NB4 (cell line): Measurements from ENCODE around the gene TSHZ2.

Experiments
- CTCF ChIP-seq: IDR thresholded peaks from one replicate; pipeline ENCODE4 v1.5.1; 2012; ENCODE audit warnings: low read depth, low read length
- POLR2A ChIP-seq: IDR thresholded peaks from 2 replicates; pipeline ENCODE4 v1.6.1; 2011; ENCODE audit warnings: mild to moderate bottlenecking; ENCODE audit not compliant: insufficient read length; ENCODE audit errors: extremely low read depth

DNA sequence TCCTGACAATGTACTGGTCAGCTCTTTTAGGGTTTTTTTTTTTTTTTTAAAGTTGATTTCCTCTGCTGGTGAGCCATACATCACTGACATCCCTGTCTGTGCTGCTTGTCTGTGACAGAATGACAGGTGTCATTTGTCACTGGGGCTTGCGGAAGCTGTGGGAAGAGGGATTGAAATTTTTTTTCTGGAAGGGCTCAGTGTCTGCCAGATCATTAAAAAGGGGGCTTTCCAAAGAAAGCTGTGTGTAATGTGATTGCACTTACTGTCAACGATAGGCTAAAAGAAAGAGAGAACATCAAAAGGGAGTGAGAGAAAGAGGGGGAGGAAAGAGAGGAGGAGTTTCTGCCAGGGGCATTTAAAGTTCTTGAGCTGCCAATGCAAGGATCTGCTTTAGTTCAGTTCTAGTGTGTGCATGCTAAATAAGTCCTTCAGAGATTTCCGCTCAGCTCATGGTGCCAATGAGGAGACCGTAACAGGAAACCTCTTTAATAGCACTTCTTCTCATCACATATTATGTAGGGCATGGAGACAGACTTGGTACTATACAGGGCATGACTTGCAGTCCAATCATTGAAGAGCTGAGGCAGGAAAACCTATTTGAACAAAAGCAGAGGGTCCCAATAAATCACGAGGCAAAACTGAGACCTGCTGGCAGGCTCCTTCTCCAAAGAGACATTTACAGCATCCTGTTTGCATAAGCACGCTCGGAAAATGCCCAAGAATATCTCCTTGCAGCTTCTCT, 177.2 kb downstream of the TSHZ2 start:
- TF ChIP-seq CTCF (no peak), POLR2A (no peak)
